IMR-90 (cell line): Measurements from ENCODE around the gene GBA2. TPM values are rescaled to one million over a fixed set of nuclear protein-coding genes. Genes with fewer than 3 reads are reported as not detected.
A peak's percentile ranks its signal among the peaks of the same experiment; 100 is the strongest.

Experiments used
- ATAC-seq: fragments of 200-7000 bp; cut with Tn5 transposase; 2 replicates; pipeline ENCODE4 v1.9.1; 2020; ENCODE audit warnings: low read depth, mild to moderate bottlenecking, moderate library complexity
- BruUV-seq: library from RNA; stranded (reverse); fragments of 400-500 nt; replicated peaks from 2 replicates; lab custom pipeline; 2021; lab: Mats Ljungman, UMichigan
- CTCF ChIA-PET: fragments of 300-600 bp; formaldehyde crosslinking; extraction: SDS; loops from one replicate; lab custom pipeline; 2021; ENCODE audit warnings: antibody characterized with exemption; lab: Yijun Ruan, JAX
- POLR2A ChIA-PET: fragments of 300-600 bp; sonication (Branson Sonifier 250); formaldehyde crosslinking; loops from one replicate; lab custom pipeline; 2022; ENCODE audit warnings: antibody characterized with exemption; ENCODE audit not compliant: unreplicated experiment; lab: Charles Lee
- DNase-seq: peaks from one replicate; pipeline ENCODE4 v3.0.0; 2013
- H2AFZ ChIP-seq: replicated peaks from 2 replicates; pipeline ENCODE3; 2013; ENCODE audit warnings: low read length, mild to moderate bottlenecking; ENCODE audit not compliant: poor library complexity
- H2AK5ac ChIP-seq: 2 replicates; pipeline ENCODE4 v1.6.1; 2013; ENCODE audit warnings: low read depth, low read length, inconsistent platforms
- H2AK9ac ChIP-seq: replicated peaks from 2 replicates; pipeline ENCODE3; 2013; ENCODE audit warnings: mild to moderate bottlenecking, low read depth, low read length, moderate library complexity; ENCODE audit not compliant: poor library complexity
- H2BK120ac ChIP-seq: 2 replicates; pipeline ENCODE4 v1.6.1; 2013; ENCODE audit warnings: low read depth, low read length, inconsistent platforms
- H2BK15ac ChIP-seq: 3 replicates; pipeline ENCODE4 v1.6.1; 2013; ENCODE audit warnings: low read depth, low read length, inconsistent platforms
- H2BK20ac ChIP-seq: 2 replicates; pipeline ENCODE4 v1.6.1; 2013; ENCODE audit warnings: low read depth, mild to moderate bottlenecking, inconsistent platforms, low read length, moderate library complexity
- H2BK5ac ChIP-seq: 2 replicates; pipeline ENCODE4 v1.6.1; 2013; ENCODE audit warnings: mild to moderate bottlenecking, low read depth, low read length, inconsistent platforms; ENCODE audit not compliant: poor library complexity, severe bottlenecking
- H3K14ac ChIP-seq: replicated peaks from 2 replicates; pipeline ENCODE4 v1.6.1; 2013; ENCODE audit warnings: low read depth, low read length, inconsistent platforms
- H3K18ac ChIP-seq: 2 replicates; pipeline ENCODE4 v1.6.1; 2013; ENCODE audit warnings: low read depth, low read length, control low read depth
- H3K23ac ChIP-seq: 2 replicates; pipeline ENCODE4 v1.6.1; 2013; ENCODE audit warnings: low read depth, low read length, inconsistent platforms
- H3K27ac ChIP-seq: 2 replicates; pipeline ENCODE4 v1.5.1; 2013; ENCODE audit warnings: mild to moderate bottlenecking, control low read depth, low read length; ENCODE audit not compliant: insufficient read depth
- H3K27me3 ChIP-seq: 2 replicates; pipeline ENCODE4 v1.6.1; 2013; ENCODE audit warnings: low read length; ENCODE audit not compliant: control insufficient read depth, insufficient read depth
- H3K36me3 ChIP-seq: 2 replicates; pipeline ENCODE4 v1.6.1; 2013; ENCODE audit warnings: low read length, mixed read lengths; ENCODE audit not compliant: control insufficient read depth, insufficient read depth
- H3K4ac ChIP-seq: 2 replicates; pipeline ENCODE4 v1.6.1; 2013; ENCODE audit warnings: low read depth, low read length, inconsistent platforms
- H3K4me1 ChIP-seq: 2 replicates; pipeline ENCODE4 v1.6.1; 2013; ENCODE audit warnings: low read length, mixed read lengths; ENCODE audit not compliant: control insufficient read depth, insufficient read depth
- H3K4me2 ChIP-seq: 2 replicates; pipeline ENCODE4 v1.6.1; 2013; ENCODE audit warnings: low read depth, mild to moderate bottlenecking, control low read depth, low read length, moderate library complexity
- H3K4me3 ChIP-seq: 2 replicates; pipeline ENCODE4 v1.5.1; 2013; ENCODE audit warnings: low read depth, mild to moderate bottlenecking, control low read depth, low read length, moderate library complexity; ENCODE audit not compliant: insufficient read depth
- H3K56ac ChIP-seq: 2 replicates; pipeline ENCODE4 v1.6.1; 2013; ENCODE audit warnings: low read length, inconsistent platforms; ENCODE audit not compliant: insufficient read depth; ENCODE audit errors: extremely low read depth
- H3K79me1 ChIP-seq, 2 experiments: 2 replicates each; pipeline ENCODE4 v1.6.1; 2013; ENCODE audit warnings: low read length in 2 of 2, inconsistent platforms in 1 of 2, low read depth in 1 of 2
- H3K9ac ChIP-seq: 2 replicates; pipeline ENCODE4 v1.6.1; 2013; ENCODE audit warnings: low read depth, low read length, control low read depth
- H3K9me1 ChIP-seq: 2 replicates; pipeline ENCODE4 v1.6.1; 2013; ENCODE audit warnings: low read length, inconsistent platforms; ENCODE audit not compliant: insufficient read depth
- H3K9me3 ChIP-seq: 2 replicates; pipeline ENCODE4 v1.6.1; 2013; ENCODE audit warnings: low read length; ENCODE audit not compliant: control insufficient read depth, insufficient read depth
- H4K20me1 ChIP-seq: 2 replicates; pipeline ENCODE4 v1.6.1; 2013; ENCODE audit warnings: low read length, inconsistent platforms; ENCODE audit not compliant: insufficient read depth
- H4K5ac ChIP-seq: 2 replicates; pipeline ENCODE4 v1.6.1; 2013; ENCODE audit warnings: mild to moderate bottlenecking, low read depth, low read length, control low read depth
- H4K8ac ChIP-seq, 2 experiments: 2 replicates each; pipeline ENCODE4 v1.6.1; 2013; ENCODE audit warnings: low read depth in 2 of 2, low read length in 2 of 2, control low read depth in 1 of 2, inconsistent platforms in 1 of 2
- H4K91ac ChIP-seq: 2 replicates; pipeline ENCODE4 v1.6.1; 2013; ENCODE audit warnings: low read depth, low read length, inconsistent platforms; ENCODE audit not compliant: insufficient read depth
- BHLHE40 ChIP-seq: fragments of 150-350 bp; IDR thresholded peaks from 2 replicates; pipeline ENCODE4 v1.6.1; 2016; ENCODE audit warnings: mild to moderate bottlenecking, low read depth, low read length
- CEBPB ChIP-seq: IDR thresholded peaks from 2 replicates; pipeline ENCODE4 v1.6.1; 2012; ENCODE audit warnings: low read depth, low read length, improper control_type of control experiment
- CHD1 ChIP-seq: IDR thresholded peaks from 2 replicates; pipeline ENCODE4 v1.6.1; 2012; ENCODE audit warnings: low read depth, low read length, improper control_type of control experiment
- CTCF ChIP-seq: conservative IDR thresholded peaks from 2 replicates; pipeline ENCODE4 v1.5.1; 2012; ENCODE audit warnings: mild to moderate bottlenecking, low read depth, low read length, improper control_type of control experiment
- ELK1 ChIP-seq: fragments of 150-350 bp; IDR thresholded peaks from 2 replicates; pipeline ENCODE4 v1.6.1; 2016; ENCODE audit warnings: low read depth, mild to moderate bottlenecking, low read length, moderate library complexity, borderline replicate concordance
- FOS ChIP-seq: fragments of 150-350 bp; IDR thresholded peaks from 2 replicates; pipeline ENCODE4 v1.6.1; 2016; ENCODE audit warnings: low read depth, low read length
- MAFK ChIP-seq: IDR thresholded peaks from 2 replicates; pipeline ENCODE4 v1.6.1; 2012; ENCODE audit warnings: low read depth, low read length, improper control_type of control experiment
- MAZ ChIP-seq: IDR thresholded peaks from 2 replicates; pipeline ENCODE4 v1.6.1; 2012; ENCODE audit warnings: low read depth, mild to moderate bottlenecking, low read length, improper control_type of control experiment, moderate library complexity, borderline replicate concordance
- MXI1 ChIP-seq: IDR thresholded peaks from 2 replicates; pipeline ENCODE4 v1.6.1; 2012; ENCODE audit warnings: low read depth, mild to moderate bottlenecking, low read length, moderate library complexity, borderline replicate concordance
- POLR2A ChIP-seq: IDR thresholded peaks from 2 replicates; pipeline ENCODE4 v1.6.1; 2012; ENCODE audit warnings: mild to moderate bottlenecking, low read depth, low read length
- RAD21 ChIP-seq: IDR thresholded peaks from 2 replicates; pipeline ENCODE4 v1.6.1; 2012; ENCODE audit warnings: low read length, improper control_type of control experiment
- RCOR1 ChIP-seq: IDR thresholded peaks from 2 replicates; pipeline ENCODE4 v1.6.1; 2012; ENCODE audit warnings: mild to moderate bottlenecking, low read length, improper control_type of control experiment; ENCODE audit not compliant: insufficient replicate concordance
- RFX5 ChIP-seq: IDR thresholded peaks from 2 replicates; pipeline ENCODE4 v1.8.0; 2012; ENCODE audit warnings: low read depth, mild to moderate bottlenecking, low read length, moderate library complexity
- SMC3 ChIP-seq: fragments of 150-350 bp; IDR thresholded peaks from 2 replicates; pipeline ENCODE4 v1.6.1; 2016; ENCODE audit warnings: low read depth, mild to moderate bottlenecking, antibody characterized with exemption, low read length, moderate library complexity
- USF2 ChIP-seq: fragments of 150-350 bp; IDR thresholded peaks from 2 replicates; pipeline ENCODE4 v1.6.1; 2017; ENCODE audit warnings: mild to moderate bottlenecking, antibody characterized with exemption, low read length, low read depth
- WGBS, 2 experiments: methylation state at CpG; one replicate each; pipeline versions ENCODE4 v1.1.5 to v1.1.7; 2013; ENCODE audit warnings: missing lambda C conversion rate in 2 of 2; ENCODE audit not compliant: insufficient read length in 1 of 2; ENCODE audit errors: extremely low coverage in 2 of 2; 5-methylcytosine and 5-hydroxymethylcytosine counted together
- dilution Hi-C: fragments of 300-500 bp; cut with HindIII; formaldehyde crosslinking; loops from one replicate; pipeline ENCODE4 v1.14.3; 2018; ENCODE audit warnings: low sequenced_read_pairs; ENCODE audit not compliant: unreplicated experiment
- in situ Hi-C: fragments of 300-500 bp; cut with MboI; formaldehyde crosslinking; loops from 3 replicates; pipeline ENCODE4 v1.14.3; 2019; ENCODE audit warnings: low sequenced_read_pairs, inconsistent platforms, mixed read lengths
- intact Hi-C: fragments of 100-400 bp; cut with micrococcal nuclease; formaldehyde crosslinking; loops from 2 replicates; pipeline ENCODE4 v1.10.0; 2022
- polyA plus RNA-seq, 3 experiments: library from polyadenylated mRNA; depleted of rRNA; stranded (reverse); fragments of >200 nt; gene quantifications; 2 replicates each; pipeline ENCODE4 v1.2.3, GENCODE V29; 2012; ENCODE audit warnings: low replicate concordance in 1 of 3
- total RNA-seq: library from RNA; depleted of rRNA; stranded (reverse); fragments of >200 nt; gene quantifications from 2 replicates; pipeline ENCODE4 v1.2.3, GENCODE V29; 2012

GBA2 gene
- total and polyA plus RNA-seq, 2 of the 4 experiments (the other 2 are of a cell fraction): 18.1 to 38.2 TPM

GRCh38 chr9:35755071-35755470 is 6.0 kb upstream of the GBA2 start:
- Histone ChIP-seq H3K9ac (no peak overlapping the region), H2BK120ac (no peak overlapping the region), H3K4me2 (no peak overlapping the region)

More at GRCh38 chr9:35755071-35755470, 6.0 kb upstream of the GBA2 start:
- TF ChIP-seq MXI1 (no peak), RCOR1 (no peak), RFX5 (no peak), CHD1 (no peak), SMC3 (no peak), CEBPB (no peak), MAZ (no peak), POLR2A (no peak), USF2 (no peak), CTCF (no peak), RAD21 (no peak), ELK1 (no peak), FOS (no peak), BHLHE40 (no peak), MAFK (no peak)
- H3K56ac ChIP-seq: no peak overlapping the region
- H3K9me3 ChIP-seq: no peaks in the 10 kb centered on the region
- peaks cover 40% of the 10 kb centered on the region for H3K36me3 ChIP-seq
- ATAC-seq (no peak), DNase-seq (no peak)
- ChIA-PET CTCF (no interaction called here), POLR2A (no interaction called here)
- no peak overlapping the region for H2BK5ac ChIP-seq
- no peak overlapping the region for H3K18ac ChIP-seq
- H3K79me1 ChIP-seq: peaks cover 4 to 10% of the 10 kb centered on the region in 2 experiments
- no peak overlapping the region for H3K27ac ChIP-seq
- H4K91ac ChIP-seq: no peak overlapping the region
- H3K9me1 ChIP-seq: peaks cover 7% of the 10 kb centered on the region
- H3K4ac ChIP-seq: no peak overlapping the region
- 100% methylated on average over 1 of the region's 4 CpGs; no CpG with 5 or more reads in 1 of the 2 experiments for WGBS, 2 experiments
- no peak overlapping the region for H2BK15ac ChIP-seq
- dilution Hi-C loops (no loop called here), in situ Hi-C loops (no loop called here), intact Hi-C loops (no loop called here)
- no peak overlapping the region for H3K4me3 ChIP-seq
- no peak overlapping the region for H2BK20ac ChIP-seq
- no peaks in the 10 kb centered on the region for H4K20me1 ChIP-seq
- H2AFZ ChIP-seq: no peak overlapping the region
- H2AK9ac ChIP-seq: no peak overlapping the region
- H3K14ac ChIP-seq: no peak overlapping the region
- no peak overlapping the region for H3K23ac ChIP-seq
- no peak overlapping the region for H4K8ac ChIP-seq
- H3K4me1 ChIP-seq: peaks cover 9% of the 10 kb centered on the region
- peaks cover 2% of the 10 kb centered on the region; the same call in 1 of the 2 replicates for H3K27me3 ChIP-seq
- TSS peak; percentile 10 for BruUV-seq
- H2AK5ac ChIP-seq: no peak overlapping the region
- H4K5ac ChIP-seq: no peak overlapping the region
